Adrenal gland (tissue), 12 donors: ENCODE measurements around the gene NUDT4. TPM values are rescaled to one million over a fixed set of nuclear protein-coding genes. Genes with fewer than 3 reads are reported as not detected.

Experiments
- DNase-seq, 7 donors: peaks; one replicate each; pipeline ENCODE4 v3.0.0-alpha.2; 2019 to 2020
- H3K27ac ChIP-seq, 5 donors: fragments of 200-600 bp; sonication (generic) in 4 of 5; 1 replicate in 3 of 5; 2 replicates in 2 of 5; pipeline versions ENCODE4 v1.5.1 to v1.8.0; 2016 to 2020; ENCODE audit warnings: mild to moderate bottlenecking in 1 of 5
- H3K27me3 ChIP-seq: fragments of 200-600 bp; 2 replicates; pipeline ENCODE4 v1.8.0; 2021
- H3K36me3 ChIP-seq, 2 donors: fragments of 200-600 bp; replicated peaks in 1 of 2; 1 replicate in 1 of 2; 2 replicates in 1 of 2; pipeline versions ENCODE4 v1.5.1 to v1.8.0; 2018 to 2022
- H3K4me1 ChIP-seq, 2 donors: fragments of 200-600 bp; replicated peaks in 1 of 2; 1 replicate in 1 of 2; 2 replicates in 1 of 2; pipeline versions ENCODE4 v1.5.1 to v1.8.0; 2018 to 2021
- H3K4me3 ChIP-seq, 4 donors: fragments of 200-600 bp; sonication (generic) in 3 of 4; one replicate each; pipeline ENCODE4 v1.5.1; 2016 to 2018
- H3K9me3 ChIP-seq, 3 donors: fragments of 200-600 bp; sonication (generic) in 1 of 3; replicated peaks in 1 of 3; 1 replicate in 2 of 3; 2 replicates in 1 of 3; pipeline versions ENCODE4 v1.5.1 to v1.8.0; 2016 to 2021
- CTCF ChIP-seq, 6 experiments: fragments of 450-650 bp in 4 of 6; fragments of 200-600 bp in 2 of 6; sonication (generic) in 1 of 6; IDR thresholded peaks; 1 replicate in 5 of 6; 2 replicates in 1 of 6; pipeline versions ENCODE4 v1.5.1 to v1.8.0; 2016 to 2021; ENCODE audit warnings: antibody characterized with exemption in 6 of 6, mild to moderate bottlenecking in 2 of 6, moderate library complexity in 1 of 6
- POLR2A ChIP-seq, 2 donors: fragments of 450-650 bp; IDR thresholded peaks; one replicate each; pipeline ENCODE4 v1.6.1; 2017; ENCODE audit warnings: antibody characterized with exemption in 2 of 2, mild to moderate bottlenecking in 2 of 2, moderate library complexity in 1 of 2
- WGBS, 4 donors: extraction: QIAGEN DNeasy Blood & Tissue Kit in 2 of 4; methylation state at CpG; one replicate each; pipeline versions ENCODE4 v1.1.5 to v1.1.7; 2013 to 2017; 5-methylcytosine and 5-hydroxymethylcytosine counted together
- intact Hi-C, 2 donors: fragments of 100-400 bp; cut with DNase I; formaldehyde crosslinking; loops; one replicate each; pipeline versions ENCODE4 v1.14.1 to v1.15.0; 2022 to 2023
- polyA plus RNA-seq, 3 donors: library from polyadenylated mRNA; stranded (reverse); fragments of 200-250 nt in 2 of 3; fragments of 350-450 nt in 1 of 3; fragmentation: Illumina TruSeq in 1 of 3; extraction: RNeasy Lipid Tissue Mini Kit (QIAGEN cat#74804) in 1 of 3; gene quantifications; one replicate each; pipeline ENCODE4 v1.2.3, GENCODE V29; 2013 to 2014
- total RNA-seq, 9 donors: library from RNA; depleted of rRNA in 4 of 9; stranded (reverse); fragments of >200 nt in 4 of 9; fragments of 120-200 nt in 1 of 9; fragmentation: NEBNext Ultra II Directional in 1 of 9; extraction: Animal tissue kit (Norgen Biotek cat#: 25700) in 1 of 9; gene quantifications; one replicate each; pipeline versions ENCODE4 v1.1.0 to v1.2.4, GENCODE V29; 2013 to 2023
- donor health status: healthy with polysubstance abuse.
- donor health status: Bipolar disorder and iron deficiency.
- donor health status: DM: yes; HTN: yes; CAD: no.
- donor health status: DM: no; HTN: no; CAD: no.
- donor health status: DM: no; HTN: no; CAD: no.
- donor health status: DM: yes; HTN: yes; CAD: no.

The NUDT4 gene
- total and polyA plus RNA-seq, 12 donors = 23.0 to 195 (median 137) TPM

- intact Hi-C loops = no loop called here
- H3K27me3 ChIP-seq = no peaks in the 10 kb centered on the region
- peaks cover 7 to 35% of the 10 kb centered on the region in 2 donors for H3K4me1 ChIP-seq
- DNase-seq = no peak
- TF ChIP-seq POLR2A (IDR thresholded peaks at IDR 0.05) (no peak), CTCF (IDR thresholded peaks at IDR 0.05) (peak; percentile 55 to 81 (median 72))
- no peaks in the 10 kb centered on the region for H3K9me3 ChIP-seq
- H3K27ac ChIP-seq = no peak overlapping the region
- H3K4me3 ChIP-seq = peak overlapping the region in 1 of 4 donors; percentile 10
- WGBS, 4 donors = 12 to 30% (median 21%) methylated on average over 1 of the region's 1 CpG
- no peaks in the 10 kb centered on the region for H3K36me3 ChIP-seq
These were observed 41.8 kb downstream of the NUDT4 start for GRCh38 chr12:93419388-93420034.

- Histone ChIP-seq H3K27me3 (no peaks in the 10 kb centered on the region), H3K27ac (no peak overlapping the region), H3K9me3 (no peaks in the 10 kb centered on the region), H3K4me1 (peaks cover 10 to 44% of the 10 kb centered on the region in 2 donors), H3K4me3 (no peak overlapping the region), H3K36me3 (no peaks in the 10 kb centered on the region)
- WGBS, 4 donors = 65 to 80% (median 70%) methylated on average over 2 of the region's 2 CpGs
- no peak for DNase-seq
- TF ChIP-seq POLR2A (IDR thresholded peaks at IDR 0.05) (no peak), CTCF (IDR thresholded peaks at IDR 0.05) (no peak)
- intact Hi-C loops = no loop called here
These were observed 44.3 kb downstream of the NUDT4 start for GRCh38 chr12:93422050-93422449.

GRCh38 chr12:93425736-93426411, 48.1 kb downstream of the NUDT4 start:
- WGBS, 4 donors = 47 to 57% (median 52%) methylated on average over 8 of the region's 8 CpGs
- TF ChIP-seq CTCF (IDR thresholded peaks at IDR 0.05) (no peak), POLR2A (IDR thresholded peaks at IDR 0.05) (no peak)
- Histone ChIP-seq H3K27me3 (no peaks in the 10 kb centered on the region), H3K36me3 (no peaks in the 10 kb centered on the region), H3K27ac (peak overlapping the region in 2 of 5 donors; percentile 2 to 25), H3K9me3 (no peaks in the 10 kb centered on the region), H3K4me1 (peaks cover 10 to 54% of the 10 kb centered on the region in 2 donors), H3K4me3 (no peak overlapping the region)
- intact Hi-C loops = no loop called here
- DNase-seq = no peak

- no peak for DNase-seq
- no peaks in the 10 kb centered on the region for H3K36me3 ChIP-seq
- H3K9me3 ChIP-seq = no peaks in the 10 kb centered on the region
- no peak for TF ChIP-seq POLR2A (IDR thresholded peaks at IDR 0.05)
- no peak for TF ChIP-seq CTCF (IDR thresholded peaks at IDR 0.05)
- H3K4me3 ChIP-seq = no peak overlapping the region
- peak overlapping the region in 1 of 5 donors; percentile 2 for H3K27ac ChIP-seq
- peaks cover 10 to 57% of the 10 kb centered on the region in 2 donors for H3K4me1 ChIP-seq
- intact Hi-C loops = no loop called here
- 32 to 57% (median 43%) methylated on average over 1 of the region's 1 CpG for WGBS, 4 donors
- H3K27me3 ChIP-seq = no peaks in the 10 kb centered on the region
These were observed 48.7 kb downstream of the NUDT4 start for GRCh38 chr12:93426412-93426805.
